ENCODE results near the gene OR6N1. TPM values are rescaled to one million over a fixed set of nuclear protein-coding genes. Genes with fewer than 3 reads are reported as not detected.
A peak's percentile ranks its signal among the peaks of the same experiment; 100 is the strongest.

The OR6N1 gene
- polyA plus RNA-seq, 3 donors = not detected

- H3K4me2 ChIP-seq (replicated peaks; ENCODE audit: extremely low read depth, low read length, poor library complexity, severe bottlenecking) = peak overlapping the region; percentile 56
- intact Hi-C loops (cut with micrococcal nuclease) = no loop called here
- Mint-ChIP-seq H3K4me3 (peak overlapping the region in 1 of 2 donors; percentile 71), H3K27me3 (ENCODE audit: low read depth in 3 of 3) (no peaks in the 10 kb centered on the region), H3K9me3 (no peaks in the 10 kb centered on the region), H3K4me1 (peaks cover 69% of the 10 kb centered on the region), H3K27ac (peak overlapping the region; percentile 84 to 95 (median 92)), H3K36me3 (peaks cover 8 to 10% of the 10 kb centered on the region in 2 donors)
- H3K79me2 ChIP-seq (ENCODE audit: insufficient read depth, low read length) = peaks cover 47% of the 10 kb centered on the region
- H3K27ac ChIP-seq (ENCODE audit: low read depth in 1 of 2, low read length in 2 of 2) = peak overlapping the region; percentile 50 to 83
- peaks cover 60 to 64% of the 10 kb centered on the region in 2 donors for H3K4me1 ChIP-seq (ENCODE audit: control insufficient read depth in 1 of 2, insufficient read depth in 2 of 2, low read length in 2 of 2)
- no peaks in the 10 kb centered on the region for H3K36me3 ChIP-seq (replicated peaks in 1 of 2; ENCODE audit: control insufficient read depth in 1 of 2, insufficient read depth in 2 of 2, low read length in 2 of 2)
- TF ChIP-seq CTCF (IDR thresholded peaks at IDR 0.05) = no peak
- no peaks in the 10 kb centered on the region for H3K27me3 ChIP-seq (ENCODE audit: control insufficient read depth in 2 of 2, insufficient read depth in 2 of 2, low read length in 2 of 2)
- peak overlapping the region in 1 of 3 experiments; percentile 41 for H3K4me3 ChIP-seq (replicated peaks in 1 of 3; ENCODE audit: low read depth in 2 of 3, low read length in 3 of 3)
- no peaks in the 10 kb centered on the region for H4K20me1 ChIP-seq (ENCODE audit: insufficient read depth, low read length)
- 0% methylated on average over 1 of the region's 1 CpG for WGBS (ENCODE audit: insufficient coverage)
- no peak overlapping the region for H3K9ac ChIP-seq (ENCODE audit: insufficient read depth, low read length, poor library complexity, severe bottlenecking)
- DNase-seq = peak; percentile 22 to 70 (median 50)
- no peak overlapping the region for H2AFZ ChIP-seq (ENCODE audit: insufficient read depth, low read depth, low read length, poor library complexity, severe bottlenecking)
- no peaks in the 10 kb centered on the region for H3K9me3 ChIP-seq (replicated peaks in 1 of 2; ENCODE audit: control insufficient read depth in 1 of 2, insufficient read depth in 1 of 2, low read length in 2 of 2)
These were observed 46.6 kb upstream of the OR6N1 start for GRCh38 chr1:158818560-158818959.

GRCh38 chr1:158814970-158815369 lies 43.0 kb upstream of the OR6N1 start:
- Mint-ChIP-seq H3K27ac (peak overlapping the region in 1 of 7 donors; percentile 66), H3K36me3 (peaks cover 1 to 3% of the 10 kb centered on the region in 2 donors), H3K9me3 (no peaks in the 10 kb centered on the region), H3K4me1 (peaks cover 85% of the 10 kb centered on the region), H3K27me3 (ENCODE audit: low read depth in 3 of 3) (no peaks in the 10 kb centered on the region), H3K4me3 (no peak overlapping the region)
- H3K9ac ChIP-seq (ENCODE audit: insufficient read depth, low read length, poor library complexity, severe bottlenecking) = no peak overlapping the region
- intact Hi-C loops (cut with micrococcal nuclease) = no loop called here
- WGBS (ENCODE audit: insufficient coverage) = no CpG with 5 or more reads among the region's 1 CpG
- H2AFZ ChIP-seq (ENCODE audit: insufficient read depth, low read depth, low read length, poor library complexity, severe bottlenecking) = no peak overlapping the region
- peak overlapping the region in 1 of 2 donors; percentile 85 for H3K27ac ChIP-seq (ENCODE audit: low read depth in 1 of 2, low read length in 2 of 2)
- H3K4me3 ChIP-seq (replicated peaks in 1 of 3; ENCODE audit: low read depth in 2 of 3, low read length in 3 of 3) = no peak overlapping the region
- no peaks in the 10 kb centered on the region for H3K27me3 ChIP-seq (ENCODE audit: control insufficient read depth in 2 of 2, insufficient read depth in 2 of 2, low read length in 2 of 2)
- H3K4me2 ChIP-seq (replicated peaks; ENCODE audit: extremely low read depth, low read length, poor library complexity, severe bottlenecking) = no peak overlapping the region
- H3K79me2 ChIP-seq (ENCODE audit: insufficient read depth, low read length) = peaks cover 72% of the 10 kb centered on the region
- H4K20me1 ChIP-seq (ENCODE audit: insufficient read depth, low read length) = no peaks in the 10 kb centered on the region
- no peak for DNase-seq
- peaks cover 87% of the 10 kb centered on the region in 2 donors for H3K4me1 ChIP-seq (ENCODE audit: control insufficient read depth in 1 of 2, insufficient read depth in 2 of 2, low read length in 2 of 2)
- no peaks in the 10 kb centered on the region for H3K9me3 ChIP-seq (replicated peaks in 1 of 2; ENCODE audit: control insufficient read depth in 1 of 2, insufficient read depth in 1 of 2, low read length in 2 of 2)
- no peaks in the 10 kb centered on the region for H3K36me3 ChIP-seq (replicated peaks in 1 of 2; ENCODE audit: control insufficient read depth in 1 of 2, insufficient read depth in 2 of 2, low read length in 2 of 2)
- TF ChIP-seq CTCF (IDR thresholded peaks at IDR 0.05) = no peak

Measured in CD14-positive monocyte (primary cell).